Measurements from ENCODE around the gene ZC3H18. TPM values are rescaled to one million over a fixed set of nuclear protein-coding genes. Genes with fewer than 3 reads are reported as not detected.

Gene ZC3H18
- total RNA-seq, 4 donors from 2014 or later, result 8.8 to 19.2 (median 13.5) TPM

- TF ChIP-seq CTCF (IDR thresholded peaks at IDR 0.05; ENCODE audit: low read depth), result no peak
Measured at GRCh38 chr16:88623858-88624257, 53.7 kb downstream of the ZC3H18 start.

GRCh38 chr16:88624481-88624880, 54.3 kb downstream of the ZC3H18 start:
- TF ChIP-seq CTCF (IDR thresholded peaks at IDR 0.05; ENCODE audit: low read depth), result no peak

- TF ChIP-seq CTCF (IDR thresholded peaks at IDR 0.05; ENCODE audit: low read depth), result no peak
Measured at GRCh38 chr16:88624977-88625576, 54.9 kb downstream of the ZC3H18 start.

- TF ChIP-seq CTCF (IDR thresholded peaks at IDR 0.05; ENCODE audit: low read depth), result no peak
Measured at GRCh38 chr16:88626646-88627045, 56.4 kb downstream of the ZC3H18 start.

- no peak for TF ChIP-seq CTCF (IDR thresholded peaks at IDR 0.05; ENCODE audit: low read depth)
Measured at GRCh38 chr16:88627531-88628411, 57.6 kb downstream of the ZC3H18 start.

- no peak for TF ChIP-seq CTCF (IDR thresholded peaks at IDR 0.05; ENCODE audit: low read depth)
Measured at GRCh38 chr16:88628512-88628974, 58.3 kb downstream of the ZC3H18 start.

GRCh38 chr16:88629835-88630234, 59.6 kb downstream of the ZC3H18 start:
- no peak for TF ChIP-seq CTCF (IDR thresholded peaks at IDR 0.05; ENCODE audit: low read depth)

All from subcutaneous adipose tissue (tissue), 4 donors.